Ureter (tissue), 1 donor: Measurements from ENCODE around the gene SEMG2. TPM values are rescaled to one million over a fixed set of nuclear protein-coding genes. Genes with fewer than 3 reads are reported as not detected.

Experiments
- DNase-seq: peaks from one replicate; pipeline ENCODE4 v3.0.0-alpha.2; 2020; ENCODE audit warnings: low spot score
- total RNA-seq: library from RNA; stranded (reverse); gene quantifications from one replicate; pipeline ENCODE4 v1.2.4, GENCODE V29; 2023
- donor health status: DM: yes; HTN: yes; CAD: no.

Gene SEMG2
- total RNA-seq, 1 donor from 2014 or later: not detected

- no peak for DNase-seq
Observed at GRCh38 chr20:45229264-45230056, 8.3 kb downstream of the SEMG2 start.

GRCh38 chr20:45230631-45231030, 9.5 kb downstream of the SEMG2 start:
- no peak for DNase-seq

- no peak for DNase-seq
Observed at GRCh38 chr20:45235995-45236394, 14.8 kb downstream of the SEMG2 start.

DNA sequence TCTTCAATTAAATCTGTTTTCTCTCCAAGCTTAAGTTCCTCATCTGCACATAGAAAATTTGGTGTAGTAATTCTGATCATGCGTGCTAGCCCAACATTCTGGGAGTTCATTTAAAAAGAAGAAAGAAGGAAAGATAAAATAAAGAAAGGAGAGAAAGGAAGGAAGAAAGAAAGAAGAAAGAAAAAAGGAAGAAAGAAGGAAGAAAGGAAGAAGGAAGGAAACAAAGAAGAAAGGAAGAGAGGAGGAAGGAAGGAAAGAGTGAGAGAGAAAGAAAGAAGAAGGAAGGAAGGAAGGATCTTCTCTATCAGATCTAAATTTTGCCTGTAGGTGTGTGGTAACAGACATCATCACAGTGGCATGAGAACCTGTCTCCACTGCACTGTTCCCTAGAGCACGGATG, 17.0 kb downstream of the SEMG2 start:
- no peak for DNase-seq

- no peak for DNase-seq
Observed at GRCh38 chr20:45246109-45246508, 24.9 kb downstream of the SEMG2 start.

GRCh38 chr20:45247865-45248264, 26.7 kb downstream of the SEMG2 start:
- no peak for DNase-seq

DNA sequence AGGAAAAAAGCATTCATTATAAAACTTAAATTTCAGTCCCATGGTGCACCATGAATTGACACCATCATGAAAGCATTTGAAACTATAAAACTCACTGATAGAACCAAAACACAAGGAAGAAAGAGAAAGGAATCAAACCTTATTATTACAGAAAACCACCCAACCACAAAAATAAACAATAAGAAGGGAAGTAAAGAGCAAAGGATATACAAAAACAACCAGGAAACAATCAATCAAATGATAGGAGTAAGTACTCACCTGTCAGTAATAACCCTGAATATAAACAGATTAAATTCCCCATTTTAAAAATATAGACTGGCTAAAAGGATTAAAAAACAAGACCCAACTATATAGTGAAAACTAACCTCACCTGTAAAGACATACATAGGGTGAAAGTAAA, 27.4 kb downstream of the SEMG2 start:
- DNase-seq: no peak

DNA sequence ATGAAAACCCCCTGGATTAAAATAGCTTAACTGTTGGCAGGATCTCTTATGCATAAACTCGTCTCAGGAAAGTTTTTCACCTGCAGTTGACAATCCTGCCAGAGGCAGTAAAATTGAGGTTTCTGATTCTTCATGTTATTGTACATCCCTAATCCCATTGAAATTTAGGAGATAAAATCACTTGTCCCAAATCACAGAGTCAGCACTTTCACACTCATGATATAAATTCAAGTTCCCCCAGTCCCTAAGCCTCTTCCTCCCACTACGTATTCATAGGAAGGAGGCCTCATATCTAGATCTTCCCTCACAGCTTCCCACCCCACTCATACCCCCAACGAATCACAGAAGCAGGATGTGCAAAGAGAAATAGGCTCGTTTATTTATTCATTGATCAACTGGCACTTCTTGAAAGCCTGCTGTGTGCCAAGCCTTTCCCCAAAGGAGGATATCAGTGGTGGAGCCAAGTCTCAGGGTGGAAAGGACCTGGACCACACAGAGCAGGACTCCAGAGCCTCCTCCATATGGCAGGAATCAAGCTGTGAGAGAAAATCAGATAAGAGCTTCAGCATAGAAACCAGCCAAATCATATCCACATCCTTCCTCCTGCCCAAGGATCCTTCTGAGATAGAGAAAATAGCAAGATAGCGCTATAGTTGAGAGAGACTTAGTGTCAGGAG, 30.8 kb downstream of the SEMG2 start:
- DNase-seq: no peak

- DNase-seq: no peak
Observed at GRCh38 chr20:45253261-45253660, 32.1 kb downstream of the SEMG2 start.

DNA sequence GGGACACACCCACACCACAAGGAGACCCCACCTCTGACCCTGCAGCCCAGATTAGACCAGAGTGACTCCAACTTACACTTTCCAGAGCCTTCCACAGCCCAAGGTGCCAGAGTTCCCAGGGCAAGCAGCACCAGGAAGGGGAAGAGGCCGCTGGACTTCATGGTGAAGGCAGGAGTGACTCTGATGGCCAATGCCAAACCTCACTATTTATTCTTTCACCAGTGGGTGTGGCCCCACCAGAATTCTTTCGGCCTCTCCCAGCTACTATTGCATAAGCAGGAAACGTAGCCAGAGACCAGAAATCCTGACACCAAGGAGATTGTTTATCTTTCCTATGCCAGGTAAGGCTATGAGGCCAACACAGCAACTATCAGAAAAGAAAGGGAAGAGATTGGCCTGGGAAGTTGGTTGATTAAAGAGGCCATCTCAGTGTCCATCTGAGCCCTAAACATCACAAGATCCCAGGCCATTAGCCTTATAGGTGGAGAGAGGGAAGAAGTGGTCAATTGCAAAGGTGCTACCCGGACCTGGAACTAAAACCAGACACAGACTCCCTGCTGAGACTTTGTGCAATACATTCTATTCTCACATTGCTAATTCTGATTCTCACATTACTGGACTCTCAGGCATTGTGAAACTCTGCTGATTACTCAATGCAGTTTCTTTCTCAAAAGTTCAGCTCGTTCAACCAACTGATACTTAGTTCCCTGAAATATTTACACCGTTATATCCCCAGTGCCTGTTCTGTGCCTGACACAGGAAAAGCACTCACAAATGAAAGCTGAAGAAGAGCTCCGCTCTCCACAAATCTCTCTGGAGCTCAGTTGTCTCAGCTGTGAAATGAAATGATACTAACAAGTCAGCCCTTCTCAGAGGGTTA, 33.5 kb downstream of the SEMG2 start, which contains the start of gene SLPI:
TSS of gene SLPI (minus strand) at position 182 of the 880 bp plus-strand sequence. CDS start at position 161, 21 bp downstream.
- peak; percentile 74 for DNase-seq

DNA sequence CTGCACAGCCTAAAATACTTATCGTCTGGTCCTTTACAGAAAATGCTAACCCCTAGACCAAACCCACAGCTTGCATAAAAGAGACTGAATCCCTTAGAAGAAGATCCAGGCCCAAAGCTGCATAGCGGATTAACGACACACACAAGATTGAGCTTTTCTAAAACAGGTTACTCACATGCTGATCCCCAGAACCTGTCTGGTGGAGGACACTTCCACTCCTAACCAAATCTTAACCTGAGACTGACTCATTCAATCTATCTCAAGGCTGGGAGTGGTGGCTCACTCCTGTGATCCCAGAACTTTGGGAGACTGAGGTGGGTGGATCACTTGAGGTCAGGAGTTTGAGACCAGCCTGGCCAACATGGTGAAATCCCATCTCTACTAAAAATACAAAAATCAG, 36.0 kb downstream of the SEMG2 start:
- no peak for DNase-seq

DNA sequence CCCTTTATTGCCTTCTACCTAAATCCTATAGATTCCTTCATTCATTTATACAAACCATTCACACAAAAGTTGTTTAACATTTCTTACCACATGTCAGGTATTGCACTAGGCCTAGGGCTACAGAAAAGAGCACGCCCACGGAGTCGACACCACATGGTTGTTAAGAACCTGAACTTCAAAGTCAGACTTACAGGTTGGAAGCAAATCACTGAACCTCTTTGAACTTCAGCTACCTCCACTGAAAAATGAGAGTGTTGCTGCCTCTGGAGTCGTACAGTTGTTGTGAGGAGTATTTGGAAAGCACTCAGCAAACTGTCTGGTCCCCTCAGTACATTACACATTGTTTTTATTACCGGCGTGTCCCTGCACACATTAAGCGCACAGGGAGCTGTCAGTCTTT, 36.5 kb downstream of the SEMG2 start:
- no peak for DNase-seq

DNA sequence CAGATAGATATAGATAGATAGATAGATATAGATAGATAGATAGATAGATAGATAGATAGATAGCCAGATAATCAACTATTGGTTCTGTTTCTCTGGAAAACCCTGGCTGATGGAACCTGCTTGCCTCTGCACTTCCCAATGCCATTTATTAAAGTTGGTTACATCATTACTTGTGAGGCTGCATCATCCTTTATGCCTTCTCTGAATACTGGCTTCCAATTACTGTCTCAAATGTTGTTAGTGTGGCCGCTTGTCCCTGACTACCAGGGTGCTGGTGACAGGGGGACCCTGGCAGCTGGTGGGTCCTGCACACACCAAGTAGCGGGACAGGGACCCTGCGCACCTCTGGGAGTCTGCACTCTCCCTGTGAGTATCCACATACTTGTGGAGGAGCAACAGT, 37.1 kb downstream of the SEMG2 start:
- DNase-seq: no peak

GRCh38 chr20:45258664-45259063, 37.5 kb downstream of the SEMG2 start:
- DNase-seq: no peak

GRCh38 chr20:45263556-45264266, 42.5 kb downstream of the SEMG2 start:
- no peak for DNase-seq

GRCh38 chr20:45266977-45267376, 45.8 kb downstream of the SEMG2 start:
- DNase-seq: no peak

DNA sequence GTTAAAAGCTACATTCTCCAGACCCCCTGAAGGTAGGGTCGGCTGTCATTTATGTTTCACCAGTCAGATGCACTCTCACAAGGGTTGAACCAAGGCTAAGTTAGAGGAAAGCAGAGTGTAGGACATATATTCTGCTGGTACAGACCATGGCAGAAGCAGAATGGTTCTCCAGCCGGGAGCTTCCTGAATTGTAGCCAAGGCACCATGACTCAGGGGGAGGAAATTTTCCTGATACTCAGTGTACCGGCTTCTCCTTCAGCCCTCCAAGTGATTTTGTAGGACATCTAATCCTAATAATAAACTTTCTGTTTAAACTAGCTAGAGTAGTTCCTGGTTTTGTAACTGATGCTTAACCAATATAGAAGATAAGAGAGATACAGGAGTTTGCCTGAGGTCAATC, 47.4 kb downstream of the SEMG2 start:
- DNase-seq: no peak

- no peak for DNase-seq
Observed at GRCh38 chr20:45269056-45269455, 47.9 kb downstream of the SEMG2 start.

DNA sequence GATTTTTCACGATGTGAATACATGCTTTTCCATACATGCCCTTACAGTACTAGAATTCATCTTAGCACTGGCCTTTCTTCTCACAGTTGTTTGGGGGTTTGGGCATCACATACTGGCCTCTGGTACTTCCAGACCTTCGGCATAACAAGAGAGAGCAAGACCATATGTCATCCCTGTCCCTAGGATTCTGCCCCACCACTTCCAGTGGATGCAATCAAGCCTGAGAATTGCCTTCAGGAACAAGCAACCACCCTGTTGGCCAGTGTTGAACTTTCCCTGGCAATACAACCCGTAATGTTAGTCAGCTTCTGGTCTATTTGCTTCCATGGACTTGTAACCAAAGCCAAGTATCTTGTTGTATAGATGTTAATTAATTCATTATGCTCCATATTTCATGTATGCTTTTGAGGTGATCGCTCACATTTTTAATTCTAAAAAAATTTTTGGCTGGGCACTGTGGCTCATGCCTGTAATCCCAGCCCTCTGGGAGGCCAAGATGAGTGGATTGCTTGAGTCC, 48.6 kb downstream of the SEMG2 start:
- no peak for DNase-seq
